HG02571 (cell line): ENCODE measurements around the gene CCDC92.

ENCODE experiments used
- ATAC-seq: cut with Tn5 transposase; IDR thresholded peaks from one replicate; pipeline ENCODE4 v1.9.1; 2021; ENCODE audit warnings: mild to moderate bottlenecking, moderate library complexity; ENCODE audit not compliant: unreplicated experiment

CCDC92 gene

DNA sequence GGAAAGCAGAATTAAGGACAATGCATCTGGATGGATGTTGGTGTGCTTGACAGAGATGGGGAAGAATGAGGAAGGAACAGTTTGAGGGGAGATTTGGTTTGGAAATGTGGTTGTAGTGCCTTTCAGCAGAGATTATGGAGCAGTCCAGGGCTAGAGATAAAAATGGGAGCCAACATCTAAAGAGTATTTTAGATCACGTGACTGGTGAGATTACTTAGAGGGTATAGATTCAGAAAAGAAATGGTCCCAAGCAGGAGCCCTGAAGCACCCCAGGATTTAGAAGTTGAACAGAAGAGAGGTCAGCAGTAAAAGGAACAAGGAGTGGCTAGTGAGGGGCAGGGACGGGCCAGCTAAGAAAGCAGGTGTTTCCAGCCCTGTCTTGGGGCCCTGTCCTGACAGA, 30.0 kb upstream of the CCDC92 start:
- ATAC-seq = no peak

DNA sequence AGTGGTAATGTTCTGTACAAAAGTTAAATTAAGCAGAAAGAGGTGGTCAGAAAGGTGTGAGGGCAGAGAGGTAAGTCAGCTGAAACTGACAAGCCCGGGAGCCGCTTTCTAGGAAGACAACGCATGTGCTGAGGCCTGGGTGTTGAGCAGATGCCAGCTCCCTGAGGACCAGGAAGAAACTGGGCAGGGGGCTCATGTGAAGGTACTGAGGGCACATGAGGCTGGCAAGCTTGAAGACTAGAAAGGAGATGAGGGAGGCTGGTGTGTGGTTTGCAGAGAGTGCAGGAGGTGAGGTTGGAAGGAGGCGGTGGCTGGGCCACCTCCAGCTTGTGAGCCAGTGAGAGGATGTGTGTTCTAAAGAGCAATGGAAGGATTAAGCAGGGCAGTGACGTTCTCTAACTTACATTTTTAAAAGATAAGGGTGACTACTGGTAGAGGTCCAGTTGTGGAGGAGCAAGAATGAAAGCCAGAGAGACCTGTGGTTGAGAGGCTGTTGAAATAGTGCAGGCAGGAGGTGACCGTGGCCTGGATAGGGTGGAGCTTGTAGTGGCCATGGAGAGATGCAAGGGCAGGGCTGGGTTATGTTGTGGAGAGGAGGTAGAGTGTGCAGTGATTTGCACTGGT, 29.5 kb upstream of the CCDC92 start:
- no peak for ATAC-seq

DNA sequence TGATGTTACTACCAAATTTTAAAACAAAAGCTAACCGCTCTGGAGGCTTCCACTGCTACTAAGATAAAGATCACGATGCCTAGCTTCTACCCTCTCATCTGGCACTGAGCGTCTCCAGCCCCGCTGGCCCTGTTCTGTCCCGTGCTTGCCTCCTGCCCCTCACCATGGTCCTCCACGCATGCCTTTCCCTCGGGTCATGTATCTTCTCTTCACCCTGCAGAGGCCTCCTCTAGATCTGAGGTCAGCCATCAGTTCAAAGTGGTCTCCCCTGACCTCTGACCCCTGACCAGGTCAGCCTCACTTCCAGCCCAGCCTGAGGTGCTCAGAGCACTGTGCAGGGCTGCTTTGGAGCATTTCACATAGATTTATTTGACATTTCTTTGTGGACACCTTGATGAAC, 28.7 kb upstream of the CCDC92 start:
- ATAC-seq = no peak

DNA sequence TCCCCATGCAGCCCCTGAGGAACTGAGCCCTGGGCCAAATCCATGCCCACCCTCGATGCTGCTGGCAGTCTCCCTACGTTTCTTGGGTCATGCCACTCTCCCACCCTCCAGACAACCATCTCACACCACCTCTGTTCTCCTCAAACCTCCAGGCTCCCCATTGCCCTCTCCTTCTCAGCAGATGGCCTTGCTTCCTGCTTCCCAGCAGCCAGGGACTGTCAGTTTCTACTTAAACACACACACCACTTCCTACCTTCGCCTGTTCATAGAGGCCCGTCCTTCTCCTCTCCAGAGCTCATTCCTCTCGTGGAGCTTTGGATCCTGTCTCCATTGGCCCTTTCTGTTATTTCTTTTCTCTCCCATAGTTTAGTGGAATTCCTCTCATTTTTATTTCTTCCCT, 27.5 kb upstream of the CCDC92 start:
- no peak for ATAC-seq

DNA sequence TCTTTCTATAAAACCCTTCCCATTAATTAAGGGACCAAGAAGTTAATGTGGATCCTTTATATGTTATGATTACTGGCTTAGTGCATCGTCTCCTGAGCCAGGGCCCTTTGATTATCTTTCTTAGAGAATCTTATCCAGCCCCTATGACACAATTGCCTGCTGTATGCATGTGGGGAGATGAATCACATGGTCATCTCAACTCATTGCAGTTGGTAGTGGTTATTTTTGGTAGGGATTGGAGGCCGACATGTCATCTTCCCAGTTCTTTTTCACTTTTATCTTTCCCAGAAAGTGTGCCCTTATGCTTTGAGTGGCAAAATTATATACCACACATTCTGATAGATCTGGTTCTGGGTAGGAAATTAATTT, 26.3 kb upstream of the CCDC92 start:
- ATAC-seq = no peak

DNA sequence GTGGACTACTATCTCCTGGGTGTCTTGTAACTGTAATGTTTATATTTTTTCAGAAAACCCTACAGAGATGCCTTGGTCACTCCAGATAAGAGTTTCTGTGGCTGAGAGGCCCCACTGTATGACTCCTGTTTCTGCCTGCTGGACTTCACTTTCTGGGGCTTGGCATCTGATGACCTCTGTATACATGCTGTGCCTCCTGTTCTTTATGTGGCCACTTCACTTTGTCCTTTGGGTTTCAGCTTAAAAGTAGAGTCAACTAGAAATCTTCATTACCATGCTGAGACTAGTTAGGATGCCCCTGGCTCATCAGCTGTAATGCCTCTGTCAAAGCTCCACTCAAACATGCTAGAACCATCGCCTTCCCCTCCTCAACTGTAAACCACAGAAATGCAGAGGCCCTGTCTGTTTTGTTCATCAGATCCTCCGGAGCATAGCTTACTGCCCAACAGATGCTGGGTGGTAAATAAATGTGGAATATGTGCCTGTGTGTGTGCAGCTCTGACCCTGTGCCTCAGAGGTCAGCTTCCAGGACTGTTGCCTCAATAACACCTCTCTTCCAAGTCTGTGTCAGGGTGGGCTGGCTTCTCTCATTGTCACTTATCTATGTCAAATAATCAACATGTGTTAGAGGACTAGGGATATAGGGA, 25.8 kb upstream of the CCDC92 start:
- ATAC-seq = no peak

DNA sequence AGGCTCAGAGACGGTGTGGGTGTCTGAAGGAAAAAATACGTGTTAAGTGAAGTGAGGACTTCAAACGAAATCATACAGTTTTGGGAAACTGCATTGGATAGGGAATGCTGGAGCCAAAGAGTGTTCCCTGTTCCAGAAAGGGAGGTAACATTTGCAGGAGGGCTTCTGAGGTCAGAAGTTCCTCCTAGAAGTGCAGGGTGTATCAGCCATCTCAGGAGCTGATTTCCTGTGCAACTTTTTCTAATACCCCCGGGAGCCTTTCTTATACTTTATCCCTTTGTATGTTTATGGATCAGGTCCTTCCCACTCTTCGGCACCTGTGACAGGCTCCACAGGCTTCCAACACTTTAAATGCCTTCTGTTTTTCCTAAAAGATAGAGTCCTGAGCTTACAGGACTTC, 25.3 kb upstream of the CCDC92 start:
- no peak for ATAC-seq

DNA sequence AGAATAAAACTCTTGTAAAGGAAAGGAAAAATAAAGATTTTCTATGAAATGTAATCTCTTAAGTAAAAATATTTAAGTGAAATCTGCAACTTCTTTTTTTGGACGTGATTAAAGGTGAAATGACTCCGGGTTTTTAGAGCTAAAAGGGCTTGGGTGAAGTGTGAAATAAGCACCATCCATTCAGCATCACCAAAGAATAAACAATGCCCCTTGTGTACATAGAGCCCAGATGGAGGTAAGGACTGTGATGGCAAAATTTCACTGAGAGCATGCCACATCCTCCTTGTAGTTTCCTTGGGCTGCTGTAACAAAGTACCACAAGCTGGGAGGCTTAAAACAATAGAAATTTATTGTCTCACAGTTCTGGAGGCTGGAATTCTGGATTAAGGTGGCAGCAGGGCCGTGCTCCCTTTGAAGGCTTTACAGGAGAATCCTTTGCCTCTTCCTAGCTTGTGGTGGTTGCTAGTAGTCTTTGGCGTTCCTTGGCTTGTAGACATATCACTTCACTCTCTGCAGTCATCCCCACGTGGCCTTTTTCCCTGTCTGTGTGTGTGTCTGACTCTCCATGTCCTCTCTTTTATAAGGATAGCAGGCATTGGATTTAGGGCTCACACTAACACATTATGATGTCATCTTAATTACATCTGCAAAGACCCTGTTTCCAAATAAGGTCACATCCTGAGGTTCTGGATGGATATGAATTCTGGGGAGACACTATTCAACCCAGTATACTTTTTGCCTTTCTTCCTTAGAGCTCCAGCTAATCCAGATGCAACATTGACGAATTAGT, 24.6 kb upstream of the CCDC92 start:
- no peak for ATAC-seq

DNA sequence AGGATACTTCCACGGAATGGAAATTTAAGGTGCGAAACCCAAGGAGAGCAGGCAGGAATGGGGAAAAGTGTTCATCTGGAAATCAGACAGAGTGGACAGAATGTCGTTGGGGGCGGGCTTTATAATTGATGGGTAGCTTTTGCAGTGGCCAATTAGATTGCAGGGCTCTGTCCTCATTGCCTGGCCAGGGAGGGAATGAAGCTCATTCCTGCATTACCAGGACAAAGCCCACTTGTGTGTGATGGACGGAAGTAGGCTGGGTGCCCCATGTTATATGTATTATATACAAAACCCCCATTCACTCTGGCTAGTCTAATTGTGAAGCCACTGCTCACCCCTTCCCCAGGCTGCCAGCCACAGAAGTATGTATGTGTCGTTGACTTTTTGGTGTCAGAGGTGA, 23.9 kb upstream of the CCDC92 start:
- ATAC-seq = no peak

DNA sequence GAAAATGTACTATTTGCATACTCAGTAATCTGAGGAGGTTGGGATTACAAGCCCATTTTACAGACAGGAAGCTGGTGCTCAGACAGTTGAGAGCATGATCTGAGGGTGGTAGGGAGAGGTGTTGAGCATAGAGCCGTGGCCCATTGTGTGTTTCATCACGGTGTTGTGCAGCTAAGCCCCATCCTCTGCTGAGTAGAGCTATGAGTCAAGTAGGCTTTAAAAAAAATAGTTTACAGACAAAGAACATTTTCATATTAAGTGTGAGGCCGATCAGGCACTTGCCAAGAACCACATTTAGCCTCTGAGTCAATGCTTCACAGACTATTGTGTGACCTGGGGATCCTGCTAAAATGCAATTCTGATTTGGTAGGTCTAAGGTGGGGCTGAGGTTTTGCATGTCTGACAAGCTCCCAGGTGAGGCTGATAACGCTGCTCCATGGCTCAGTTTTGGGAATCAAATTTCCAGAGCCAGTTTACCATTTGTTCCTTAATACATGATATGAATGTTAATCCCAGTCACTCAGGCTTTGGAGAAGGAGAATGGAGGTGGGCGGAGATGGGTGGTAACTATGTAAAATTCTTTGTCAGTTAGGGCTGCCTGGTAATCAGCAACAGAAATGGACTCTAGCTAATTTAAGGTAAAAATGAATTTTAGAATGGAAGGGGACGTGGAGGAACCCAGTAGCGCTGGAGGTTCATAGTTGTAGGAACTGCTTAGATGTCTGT, 22.6 kb upstream of the CCDC92 start:
- ATAC-seq = no peak

DNA sequence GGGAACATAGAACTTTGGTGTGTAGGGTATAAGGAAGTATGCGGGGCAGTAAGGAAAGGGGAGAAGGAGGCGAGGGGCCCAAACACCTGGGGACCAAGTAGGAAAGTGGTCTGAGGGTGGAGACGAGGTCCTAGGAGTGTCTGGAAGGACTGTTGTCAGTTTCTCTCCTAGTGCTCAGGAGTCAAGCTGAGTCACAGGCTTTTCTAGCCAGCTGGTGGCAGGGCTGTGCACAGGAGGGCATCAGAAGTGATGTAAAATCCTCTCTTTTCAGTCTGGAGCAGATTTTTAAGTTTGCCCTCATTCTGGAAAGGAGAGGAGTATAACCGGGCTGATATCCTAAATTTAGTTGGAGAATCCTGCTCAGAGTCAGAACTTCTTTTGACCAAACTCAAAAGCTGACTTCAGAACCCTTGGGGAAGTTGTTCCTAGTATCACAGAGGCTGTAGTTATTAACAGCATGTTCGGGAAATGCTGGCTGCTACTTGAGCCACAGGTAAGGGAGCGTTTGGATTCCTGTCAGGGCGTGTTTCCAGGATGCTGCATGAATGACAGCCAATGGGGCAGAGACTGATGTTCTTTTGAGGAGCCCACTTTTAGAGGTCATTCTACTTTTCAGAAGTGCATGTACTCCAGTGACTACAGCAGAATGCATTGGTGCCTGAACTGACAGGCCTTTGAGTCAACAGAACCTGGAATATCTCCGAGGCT, 19.6 kb upstream of the CCDC92 start:
- ATAC-seq = no peak

DNA sequence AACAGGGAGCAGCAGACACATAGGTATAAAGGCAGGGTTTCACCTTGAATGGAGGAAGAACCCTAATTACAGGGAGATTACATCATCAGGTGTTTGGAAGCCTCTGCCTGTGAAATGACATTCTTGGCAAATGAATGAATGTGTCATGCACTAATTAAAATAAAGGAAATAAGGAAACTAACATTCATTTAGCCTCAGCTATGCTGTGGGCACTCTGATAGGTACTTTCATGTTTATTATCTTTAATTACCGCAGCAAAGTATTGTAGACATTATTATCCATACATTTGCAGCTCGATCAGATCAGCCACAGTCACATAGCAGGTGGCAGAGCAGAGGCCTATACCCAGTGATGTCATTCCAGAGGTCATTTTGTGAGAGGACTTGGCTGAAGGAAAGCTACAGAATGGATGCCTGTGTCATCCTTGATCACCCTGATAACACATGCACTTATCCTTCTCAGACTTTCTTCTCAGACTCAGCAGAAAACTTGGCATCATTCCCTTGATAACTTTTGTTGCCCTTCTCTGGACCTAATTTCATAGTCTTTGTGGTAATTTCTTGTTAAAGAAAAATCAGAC, 18.8 kb upstream of the CCDC92 start:
- ATAC-seq = no peak

DNA sequence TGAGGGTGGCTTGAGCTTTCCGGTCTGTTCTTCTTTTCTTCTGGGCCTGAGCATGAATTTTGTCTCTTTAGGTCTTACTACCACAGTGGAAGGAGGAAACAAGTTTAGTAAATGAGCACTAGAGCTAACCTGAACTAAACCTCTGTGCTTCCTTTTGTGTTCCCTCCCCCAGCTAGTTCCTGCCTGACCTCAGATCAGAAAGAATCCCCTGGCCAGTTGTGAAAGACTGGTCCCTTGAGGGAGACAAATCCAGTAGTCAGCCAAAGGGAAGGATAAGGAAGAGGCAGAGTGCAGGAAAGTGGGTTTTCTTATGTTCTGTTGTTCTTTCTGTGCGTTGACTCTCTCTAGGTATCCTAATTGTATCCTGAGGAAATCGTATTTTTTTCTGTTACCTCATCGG, 17.9 kb upstream of the CCDC92 start:
- ATAC-seq = no peak

DNA sequence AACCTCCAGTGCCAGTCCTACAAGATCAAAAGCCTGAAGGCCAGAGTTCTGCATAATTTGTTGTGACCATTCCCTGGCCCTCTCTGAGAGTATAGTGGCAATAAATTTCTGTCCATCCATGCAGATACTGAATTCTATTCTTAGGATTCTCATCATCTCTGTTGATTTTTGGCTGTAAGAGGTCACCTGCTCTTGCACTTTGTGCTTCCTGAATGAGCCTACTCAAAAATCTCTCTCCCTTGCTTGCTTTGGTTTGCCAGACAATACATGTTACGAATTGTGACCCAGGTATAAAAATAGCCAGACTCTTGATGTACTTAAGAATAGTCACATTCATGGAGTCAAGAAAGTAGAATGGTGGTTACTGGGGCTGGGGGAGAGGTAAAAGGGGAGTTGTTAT, 17.1 kb upstream of the CCDC92 start:
- ATAC-seq = no peak

DNA sequence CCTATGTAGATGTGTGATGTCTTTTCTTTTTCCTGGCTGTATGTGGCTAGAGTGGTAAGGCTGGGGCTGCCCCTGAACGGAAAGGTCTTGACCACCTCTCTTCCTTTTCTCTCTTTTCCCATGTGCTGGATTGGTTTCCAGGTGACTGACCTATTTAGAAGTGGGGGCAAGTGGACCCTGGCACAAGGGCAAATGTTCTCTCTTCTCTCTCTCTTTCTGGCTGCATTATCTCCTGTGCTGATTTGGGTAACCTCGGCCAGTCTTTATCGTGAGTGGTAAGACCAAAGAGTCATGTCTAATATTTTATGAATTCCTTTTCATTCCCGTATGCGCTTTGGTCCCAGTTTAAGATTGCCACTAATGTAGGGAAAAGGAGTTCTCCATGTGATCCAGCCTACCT, 16.5 kb upstream of the CCDC92 start:
- ATAC-seq = no peak

DNA sequence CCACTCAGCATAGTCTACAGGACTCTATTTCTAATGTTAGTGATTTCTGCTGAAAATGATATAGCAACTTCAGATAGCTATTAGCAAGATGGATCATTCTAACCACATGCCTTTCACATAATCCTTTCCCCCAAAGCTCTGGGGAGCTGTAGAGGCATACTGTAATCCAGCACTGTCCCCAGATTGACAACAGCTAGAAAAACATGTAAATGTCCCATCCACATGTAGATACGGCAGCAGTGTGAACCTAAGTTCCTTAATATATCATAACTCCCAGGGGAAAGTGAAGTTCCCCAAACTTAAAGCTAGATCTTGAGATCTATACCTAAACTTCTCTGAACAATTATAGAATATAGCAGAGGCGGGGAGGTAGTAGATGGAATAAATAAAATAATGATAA, 14.4 kb upstream of the CCDC92 start:
- no peak for ATAC-seq

DNA sequence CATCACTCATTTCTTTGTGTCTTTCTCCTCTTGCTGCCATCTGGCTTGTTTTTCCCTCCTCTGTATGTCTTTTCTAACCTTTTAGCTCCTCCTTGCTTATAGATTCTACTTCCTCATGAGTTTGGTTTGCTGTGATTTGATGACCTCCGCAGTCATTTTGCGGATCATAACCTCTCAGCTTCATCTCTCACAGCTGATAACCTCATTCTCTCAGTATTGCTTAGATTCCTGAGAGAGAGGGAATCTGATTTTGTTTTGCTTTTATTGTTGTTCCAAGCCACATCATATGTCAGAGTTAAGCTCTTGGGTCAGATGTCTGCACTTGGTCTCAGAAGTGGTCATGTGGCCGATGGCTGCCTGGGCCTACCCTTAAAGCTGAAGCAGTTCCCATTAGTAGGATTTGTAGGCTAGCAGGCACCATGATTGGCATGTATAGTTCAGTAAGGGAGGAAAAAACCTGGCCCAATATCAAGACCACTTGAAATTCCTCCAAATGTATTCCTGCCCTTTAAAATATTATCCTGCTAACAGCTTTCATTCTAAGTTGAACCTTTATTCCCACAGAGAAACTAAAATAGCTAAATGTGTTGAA, 13.8 kb upstream of the CCDC92 start:
- ATAC-seq = no peak

DNA sequence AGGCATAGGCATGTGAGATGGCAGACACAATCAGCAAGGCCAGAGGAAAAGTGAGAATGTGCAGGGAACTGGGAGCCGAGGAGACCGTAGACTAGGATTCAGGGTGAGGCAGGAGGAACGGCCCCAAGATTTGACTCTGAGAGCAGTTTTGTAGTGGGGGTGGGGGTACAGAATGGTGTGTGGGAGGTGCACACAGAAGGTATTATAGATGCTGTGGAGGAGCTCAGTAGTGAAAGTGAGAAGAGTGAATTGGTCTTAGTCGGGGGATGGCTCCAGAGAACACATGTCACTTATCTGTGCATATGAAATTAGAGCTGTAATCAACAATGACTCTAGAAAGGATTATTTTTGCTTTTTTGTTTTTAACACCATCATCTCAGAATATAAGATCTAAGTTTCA, 12.3 kb upstream of the CCDC92 start:
- ATAC-seq = no peak

DNA sequence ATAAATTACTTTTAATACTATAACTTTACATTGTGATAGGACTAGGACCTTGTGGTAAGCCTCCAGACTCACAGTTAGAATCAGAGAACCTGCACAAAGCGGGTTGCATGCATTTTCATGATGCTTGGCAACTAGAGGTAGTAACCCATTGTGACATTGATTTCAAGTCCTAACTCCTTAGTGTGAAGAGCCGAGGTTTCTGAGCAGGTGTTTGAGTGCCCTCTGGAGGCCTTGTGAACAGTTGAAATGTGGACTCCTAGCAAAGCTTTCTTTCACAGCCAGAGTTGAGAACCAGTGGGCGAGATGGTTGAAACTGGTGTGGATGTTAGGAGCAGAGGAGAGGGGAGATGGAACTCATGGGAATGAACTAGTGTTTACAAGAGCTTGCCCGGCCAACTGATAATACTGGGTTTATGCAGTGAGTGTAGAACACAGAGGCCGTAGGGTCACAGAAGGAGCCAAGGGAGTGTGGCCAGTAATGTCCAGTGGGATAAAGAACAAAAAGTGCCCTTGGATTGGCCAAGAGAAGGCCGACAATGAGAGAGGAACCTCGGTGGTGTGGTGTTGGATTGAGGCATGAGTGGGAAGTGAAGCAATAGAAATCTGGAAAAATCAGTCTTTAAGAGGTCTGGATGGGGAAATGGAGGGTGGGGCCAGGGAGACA, 11.3 kb upstream of the CCDC92 start:
- ATAC-seq = no peak

DNA sequence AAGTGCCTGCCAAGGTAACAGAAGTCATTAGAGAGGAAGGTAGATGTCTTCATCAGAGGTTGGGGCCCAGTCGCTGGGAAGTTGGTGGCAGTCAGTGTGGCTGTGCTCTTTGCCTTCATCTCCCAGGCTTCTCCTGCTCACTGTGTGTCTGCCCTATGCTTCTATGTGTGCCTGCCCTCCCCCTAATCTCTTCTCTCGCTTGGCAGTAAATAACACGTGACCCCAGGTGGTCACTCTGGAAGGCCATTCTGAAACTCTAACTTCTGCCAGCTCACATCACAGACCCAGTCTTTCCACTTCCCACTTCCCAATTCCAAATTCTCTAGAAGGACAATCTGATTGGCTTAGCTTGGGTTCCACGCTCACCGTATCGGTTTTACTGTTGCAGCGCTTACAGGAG, 9.6 kb upstream of the CCDC92 start:
- ATAC-seq = no peak
